GM18870 (cell line): Measurements from ENCODE around the gene PCDHGB7.
"Not testable (repeated sequence)": the region's sequence is repeated elsewhere in the genome, so short reads cannot be mapped to it uniquely, and the experiment has no call there.

Experiments used
- ATAC-seq: cut with Tn5 transposase; IDR thresholded peaks from one replicate; pipeline ENCODE4 v1.9.1; 2021; ENCODE audit warnings: moderate library complexity; ENCODE audit not compliant: unreplicated experiment

PCDHGB7 gene

DNA sequence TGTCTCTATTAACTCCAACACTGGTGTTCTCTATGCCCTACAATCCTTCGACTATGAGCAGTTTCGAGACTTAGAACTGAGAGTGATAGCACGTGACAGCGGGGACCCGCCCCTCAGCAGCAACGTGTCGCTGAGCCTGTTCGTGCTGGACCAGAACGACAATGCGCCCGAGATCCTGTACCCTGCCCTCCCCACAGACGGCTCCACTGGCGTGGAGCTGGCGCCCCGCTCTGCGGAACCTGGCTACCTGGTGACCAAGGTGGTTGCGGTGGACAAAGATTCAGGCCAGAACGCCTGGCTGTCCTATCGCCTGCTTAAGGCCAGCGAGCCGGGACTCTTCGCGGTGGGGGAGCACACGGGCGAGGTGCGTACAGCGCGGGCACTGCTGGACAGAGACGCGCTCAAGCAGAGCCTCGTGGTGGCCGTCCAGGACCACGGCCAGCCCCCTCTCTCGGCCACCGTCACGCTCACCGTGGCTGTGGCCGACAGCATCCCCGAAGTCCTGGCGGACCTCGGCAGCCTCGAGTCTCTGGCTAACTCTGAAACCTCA lies 5.3 kb downstream of the PCDHGB7 start:
- ATAC-seq = no peak

GRCh38 chr5:141427783-141428426 lies 10.4 kb downstream of the PCDHGB7 start:
- ATAC-seq = no peak

- peak; percentile 93 for ATAC-seq
Observed at GRCh38 chr5:141430332-141431113, 13.0 kb downstream of the PCDHGB7 start, which contains the start of gene PCDHGA12. TSS of gene PCDHGA12 (plus strand) at chr5:141430507. CDS start at chr5:141430760, 253 bp downstream.

DNA sequence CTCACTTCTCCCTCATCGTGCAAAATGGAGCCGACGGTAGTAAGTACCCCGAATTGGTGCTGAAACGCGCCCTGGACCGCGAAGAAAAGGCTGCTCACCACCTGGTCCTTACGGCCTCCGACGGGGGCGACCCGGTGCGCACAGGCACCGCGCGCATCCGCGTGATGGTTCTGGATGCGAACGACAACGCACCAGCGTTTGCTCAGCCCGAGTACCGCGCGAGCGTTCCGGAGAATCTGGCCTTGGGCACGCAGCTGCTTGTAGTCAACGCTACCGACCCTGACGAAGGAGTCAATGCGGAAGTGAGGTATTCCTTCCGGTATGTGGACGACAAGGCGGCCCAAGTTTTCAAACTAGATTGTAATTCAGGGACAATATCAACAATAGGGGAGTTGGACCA lies 13.8 kb downstream of the PCDHGB7 start:
- no peak for ATAC-seq

GRCh38 chr5:141432308-141432707 lies 14.8 kb downstream of the PCDHGB7 start:
- not testable (repeated sequence) for ATAC-seq

DNA sequence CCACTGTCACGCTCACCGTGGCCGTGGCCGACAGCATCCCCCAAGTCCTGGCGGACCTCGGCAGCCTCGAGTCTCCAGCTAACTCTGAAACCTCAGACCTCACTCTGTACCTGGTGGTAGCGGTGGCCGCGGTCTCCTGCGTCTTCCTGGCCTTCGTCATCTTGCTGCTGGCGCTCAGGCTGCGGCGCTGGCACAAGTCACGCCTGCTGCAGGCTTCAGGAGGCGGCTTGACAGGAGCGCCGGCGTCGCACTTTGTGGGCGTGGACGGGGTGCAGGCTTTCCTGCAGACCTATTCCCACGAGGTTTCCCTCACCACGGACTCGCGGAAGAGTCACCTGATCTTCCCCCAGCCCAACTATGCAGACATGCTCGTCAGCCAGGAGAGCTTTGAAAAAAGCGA lies 15.2 kb downstream of the PCDHGB7 start:
- not testable (repeated sequence) for ATAC-seq

GRCh38 chr5:141434006-141434405 lies 16.5 kb downstream of the PCDHGB7 start:
- ATAC-seq = no peak

DNA sequence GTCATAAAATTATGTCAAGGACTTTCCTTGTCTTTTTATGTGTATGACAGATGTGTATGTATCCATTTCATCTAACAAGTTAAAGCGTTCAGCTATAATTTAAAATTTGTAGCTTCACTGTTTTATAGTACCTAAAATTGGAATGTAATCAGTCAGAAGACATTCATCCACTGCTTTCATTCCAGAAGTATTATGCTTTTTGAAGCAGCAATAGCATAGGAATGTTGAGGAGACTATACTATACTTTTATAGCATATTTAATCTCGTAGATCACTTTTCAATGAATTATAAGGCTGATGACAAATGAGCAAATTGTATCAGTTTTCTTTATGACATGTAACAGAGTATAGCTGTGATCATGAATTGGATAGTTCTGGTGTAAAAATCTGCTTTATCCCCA lies 19.7 kb downstream of the PCDHGB7 start:
- ATAC-seq = no peak

DNA sequence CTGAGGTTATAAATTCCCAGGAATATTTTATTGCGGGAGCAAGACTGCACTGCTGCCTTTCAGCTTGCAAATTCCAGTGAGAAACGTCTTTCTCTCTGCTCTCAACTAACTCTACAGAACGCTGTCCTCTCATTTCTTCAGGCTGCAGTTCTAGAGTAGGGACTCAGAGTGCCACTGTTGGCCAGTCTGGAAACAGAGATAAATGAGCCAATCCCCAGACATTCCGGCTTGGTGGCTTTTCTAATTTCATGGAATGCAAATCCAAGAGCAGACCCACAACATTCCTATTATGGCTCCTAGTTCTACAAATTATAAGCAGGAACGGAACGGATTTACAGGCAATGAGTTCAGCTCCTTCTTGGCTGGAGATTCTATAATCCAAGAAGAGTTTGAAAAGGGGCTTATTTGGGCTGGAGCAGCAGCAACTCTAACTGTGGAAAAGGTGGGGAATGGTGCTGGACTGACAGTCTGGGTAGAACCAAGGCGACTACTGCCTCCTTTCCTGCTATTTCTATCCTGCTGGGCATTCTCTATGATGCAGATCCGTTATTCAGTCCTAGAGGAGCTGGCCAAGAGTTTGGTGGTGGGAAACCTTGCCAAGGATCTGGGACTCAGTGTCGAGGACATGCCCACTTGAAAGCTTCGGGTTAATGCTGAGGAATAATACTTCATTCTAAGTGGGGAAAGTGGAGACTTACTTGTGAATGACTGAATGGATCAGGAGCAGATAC lies 22.1 kb downstream of the PCDHGB7 start:
- ATAC-seq = no peak

DNA sequence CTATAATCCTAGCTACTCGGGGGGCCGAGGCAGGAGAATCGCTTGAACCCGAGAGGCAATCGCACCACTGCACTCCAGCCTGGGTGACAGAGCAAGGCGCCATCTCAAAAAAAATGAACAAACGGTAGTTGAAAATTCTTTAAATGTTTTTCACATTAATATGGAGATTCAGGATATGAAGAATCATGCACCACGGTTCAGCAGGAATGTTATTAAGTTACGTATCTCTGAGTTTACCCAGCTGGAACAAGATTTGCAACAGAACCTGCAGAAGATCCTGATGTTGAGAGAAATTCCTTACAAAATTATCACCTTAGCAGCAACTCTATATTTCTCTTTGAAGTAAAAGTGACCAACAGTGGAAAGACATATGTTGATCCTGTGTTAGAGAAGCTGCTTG lies 22.9 kb downstream of the PCDHGB7 start:
- no peak for ATAC-seq

GRCh38 chr5:141441571-141442170 lies 24.2 kb downstream of the PCDHGB7 start:
- ATAC-seq = no peak

GRCh38 chr5:141465351-141465750 lies 47.9 kb downstream of the PCDHGB7 start:
- ATAC-seq = no peak
